Lower leg skin (tissue), 3 donors: ENCODE data around the gene SEPHS1.

ENCODE experiments used
- POLR2A ChIP-seq, 2 donors: fragments of 450-650 bp; IDR thresholded peaks; one replicate each; pipeline ENCODE4 v1.6.1; 2016 to 2017; ENCODE audit warnings: antibody characterized with exemption in 2 of 2, mild to moderate bottlenecking in 1 of 2, moderate library complexity in 1 of 2
- TF ChIP-seq, protein P1 (sequence below), 3 donors: fragments of 450-650 bp; IDR thresholded peaks; one replicate each; pipeline ENCODE4 v1.5.1; 2016; ENCODE audit warnings: antibody characterized with exemption in 3 of 3, mild to moderate bottlenecking in 3 of 3, moderate library complexity in 2 of 3

DNA sequence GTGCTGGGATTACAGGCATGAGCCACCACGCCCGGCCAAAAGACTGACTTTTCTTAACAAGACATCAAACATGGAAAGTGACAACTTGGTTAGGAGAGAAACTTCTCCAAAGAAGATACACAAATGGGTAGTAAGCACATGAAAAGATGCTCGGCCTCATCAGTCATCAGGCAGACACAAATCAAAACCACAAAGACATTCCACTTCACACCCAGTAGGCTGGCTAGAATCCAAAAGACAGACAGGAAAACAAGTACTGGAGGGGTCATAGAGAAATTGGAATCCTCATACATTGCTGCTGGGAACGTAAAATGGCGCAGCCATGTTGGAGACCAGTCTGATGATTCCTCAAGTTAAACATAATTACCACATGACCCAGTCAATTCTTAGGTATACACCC lies 16.4 kb downstream of the SEPHS1 start:
- TF ChIP-seq POLR2A (IDR thresholded peaks at IDR 0.05), result no peak
- TF ChIP-seq, protein P1, sequence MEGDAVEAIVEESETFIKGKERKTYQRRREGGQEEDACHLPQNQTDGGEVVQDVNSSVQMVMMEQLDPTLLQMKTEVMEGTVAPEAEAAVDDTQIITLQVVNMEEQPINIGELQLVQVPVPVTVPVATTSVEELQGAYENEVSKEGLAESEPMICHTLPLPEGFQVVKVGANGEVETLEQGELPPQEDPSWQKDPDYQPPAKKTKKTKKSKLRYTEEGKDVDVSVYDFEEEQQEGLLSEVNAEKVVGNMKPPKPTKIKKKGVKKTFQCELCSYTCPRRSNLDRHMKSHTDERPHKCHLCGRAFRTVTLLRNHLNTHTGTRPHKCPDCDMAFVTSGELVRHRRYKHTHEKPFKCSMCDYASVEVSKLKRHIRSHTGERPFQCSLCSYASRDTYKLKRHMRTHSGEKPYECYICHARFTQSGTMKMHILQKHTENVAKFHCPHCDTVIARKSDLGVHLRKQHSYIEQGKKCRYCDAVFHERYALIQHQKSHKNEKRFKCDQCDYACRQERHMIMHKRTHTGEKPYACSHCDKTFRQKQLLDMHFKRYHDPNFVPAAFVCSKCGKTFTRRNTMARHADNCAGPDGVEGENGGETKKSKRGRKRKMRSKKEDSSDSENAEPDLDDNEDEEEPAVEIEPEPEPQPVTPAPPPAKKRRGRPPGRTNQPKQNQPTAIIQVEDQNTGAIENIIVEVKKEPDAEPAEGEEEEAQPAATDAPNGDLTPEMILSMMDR (IDR thresholded peaks at IDR 0.05), result no peak
